HG02870 (cell line): Measurements from ENCODE around the gene ATP6AP1.
A peak's percentile ranks its signal among the peaks of the same experiment; 100 is the strongest.

ENCODE experiments used
- ATAC-seq: cut with Tn5 transposase; IDR thresholded peaks from one replicate; pipeline ENCODE4 v1.9.1; 2021; ENCODE audit warnings: mild to moderate bottlenecking, moderate library complexity; ENCODE audit not compliant: unreplicated experiment

Gene ATP6AP1

GRCh38 chrX:154468217-154468616, 39.7 kb downstream of the ATP6AP1 start:
- no peak for ATAC-seq

GRCh38 chrX:154469114-154469513, 40.6 kb downstream of the ATP6AP1 start:
- ATAC-seq = no peak

DNA sequence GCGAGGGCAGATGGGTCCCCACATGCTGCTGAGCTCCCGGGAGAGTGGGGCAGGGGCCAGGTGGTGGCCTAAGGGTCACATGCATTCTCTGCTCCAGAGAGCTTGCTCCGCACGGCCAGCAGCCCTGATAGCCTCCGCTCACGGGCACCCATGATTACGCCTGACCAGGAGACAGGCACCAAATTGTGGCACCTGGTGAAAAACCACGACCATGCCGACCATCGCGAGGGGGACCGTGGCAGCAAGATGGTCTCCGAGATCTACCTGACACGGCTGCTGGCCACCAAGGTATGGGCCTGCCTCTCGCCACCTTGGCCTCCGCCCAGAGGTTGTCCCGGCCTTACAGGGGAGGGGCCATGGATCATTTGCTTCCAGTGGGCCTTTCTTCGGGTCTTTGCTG, 41.4 kb downstream of the ATP6AP1 start:
- ATAC-seq = no peak

DNA sequence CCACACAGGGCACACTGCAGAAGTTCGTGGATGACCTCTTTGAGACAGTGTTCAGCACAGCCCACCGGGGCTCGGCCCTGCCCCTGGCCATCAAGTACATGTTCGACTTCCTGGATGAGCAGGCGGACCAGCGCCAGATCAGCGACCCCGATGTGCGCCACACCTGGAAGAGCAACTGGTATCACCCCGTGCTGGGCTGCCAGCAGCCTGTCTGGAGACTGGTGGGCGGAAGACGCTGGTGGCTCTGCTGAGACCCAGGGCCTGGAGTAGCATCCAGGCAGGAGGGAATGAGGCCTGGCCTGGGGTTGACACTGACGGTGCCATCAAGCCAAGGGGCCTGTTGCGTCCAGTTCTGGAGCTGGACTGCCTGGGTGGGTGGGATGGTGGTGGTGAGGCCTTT, 42.0 kb downstream of the ATP6AP1 start:
- ATAC-seq = no peak

- no peak for ATAC-seq
These were observed 42.6 kb downstream of the ATP6AP1 start for GRCh38 chrX:154470914-154471568.

GRCh38 chrX:154471839-154472684, 43.6 kb downstream of the ATP6AP1 start:
- ATAC-seq = no peak

DNA sequence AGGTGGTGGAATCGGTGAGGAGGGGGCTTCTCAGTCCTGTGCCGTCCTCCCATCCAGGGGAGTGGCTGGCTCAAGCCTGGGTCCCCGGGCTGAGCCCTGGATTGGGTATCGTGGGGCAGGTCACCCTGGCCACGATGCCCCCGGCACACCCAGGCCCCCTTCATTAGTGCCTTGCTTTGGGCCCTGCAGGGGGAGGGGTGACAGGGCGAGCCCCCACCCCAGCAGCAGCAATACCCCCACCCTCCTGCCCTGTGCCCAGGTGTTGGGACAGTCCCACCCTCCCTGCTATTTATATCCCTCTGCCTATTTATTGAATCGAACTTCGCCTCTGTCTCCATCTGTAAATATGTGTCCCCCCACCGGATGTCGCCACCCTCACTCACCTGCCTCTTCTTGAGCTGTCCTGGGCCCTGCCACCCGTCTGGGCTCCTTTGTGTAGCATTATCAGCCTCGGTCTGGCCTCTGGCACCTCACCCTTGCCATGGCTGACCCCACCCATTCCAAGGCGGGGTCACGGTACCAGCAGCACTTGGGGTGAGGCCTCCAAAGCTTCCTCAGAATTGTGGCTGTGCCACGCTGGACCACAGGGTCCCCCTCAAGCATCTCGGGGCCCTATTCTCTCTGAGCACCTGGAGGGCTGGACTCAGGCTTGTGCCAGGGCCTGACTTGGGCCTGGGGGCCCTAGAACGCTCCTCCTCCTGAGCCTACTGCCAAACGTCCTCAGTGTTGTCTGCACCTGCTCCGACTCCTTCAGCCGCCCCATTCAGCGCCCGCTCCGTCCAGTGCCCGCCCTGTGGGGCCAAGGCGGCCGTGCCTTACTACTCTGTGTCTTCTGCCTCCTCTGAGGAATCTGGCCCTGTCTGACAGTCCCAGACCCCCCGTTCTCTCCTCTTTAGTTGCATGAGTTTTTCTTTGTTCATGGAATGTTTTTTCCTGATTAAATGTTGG, 44.5 kb downstream of the ATP6AP1 start:
- no peak for ATAC-seq

GRCh38 chrX:154473683-154474082, 45.2 kb downstream of the ATP6AP1 start:
- no peak for ATAC-seq

DNA sequence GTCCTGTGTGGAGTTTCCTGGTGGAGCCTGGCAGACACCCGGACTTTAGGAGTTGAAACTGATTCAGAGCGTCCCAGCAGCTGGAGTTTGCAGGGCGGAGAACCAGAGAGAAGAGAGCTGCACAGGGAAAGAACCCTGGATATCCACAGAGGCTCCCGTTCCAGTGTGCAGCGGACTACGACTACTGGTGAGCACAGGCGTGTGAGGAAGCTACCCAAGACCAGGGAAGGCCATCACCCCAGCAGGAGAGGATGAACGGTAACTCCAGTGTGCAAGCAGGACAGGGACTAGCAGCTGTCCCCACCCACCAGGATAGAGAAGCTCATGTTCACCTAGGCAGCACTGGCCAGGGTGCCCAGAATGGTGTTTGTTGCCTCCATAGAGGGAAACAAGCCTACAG, 48.3 kb downstream of the ATP6AP1 start:
- ATAC-seq = no peak

DNA sequence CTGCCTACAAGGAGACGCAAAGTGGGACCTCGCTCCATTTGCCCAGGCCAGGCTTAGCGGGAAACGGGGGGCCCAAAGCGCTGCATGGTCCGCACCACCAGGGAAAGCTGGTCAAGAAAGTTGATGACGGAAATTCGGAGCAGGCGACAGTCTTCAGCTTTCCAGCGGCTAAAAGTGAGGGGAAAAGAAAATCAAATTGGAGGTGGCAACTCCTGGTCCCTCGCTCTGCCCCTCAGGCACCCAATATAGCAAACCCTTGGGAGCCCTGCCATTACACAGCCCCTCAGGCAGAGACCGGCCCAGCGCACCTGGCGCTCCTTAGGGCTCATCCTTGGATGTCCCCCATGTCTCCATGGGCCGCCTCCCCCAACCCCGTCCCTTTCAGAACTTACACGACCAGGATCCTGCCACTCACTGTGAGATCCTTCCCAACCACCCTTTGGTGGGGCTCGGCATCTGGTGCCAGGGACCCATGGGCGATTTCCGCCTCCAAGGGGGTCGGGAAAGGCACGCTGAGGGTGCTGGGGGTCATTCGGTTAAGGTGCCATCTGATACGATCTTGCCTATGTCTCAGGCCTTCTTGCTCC, 49.5 kb downstream of the ATP6AP1 start:
- no peak for ATAC-seq

GRCh38 chrX:154478728-154479622, 50.5 kb downstream of the ATP6AP1 start, which contains the start of gene LAGE3:
Gene LAGE3 (minus strand): TSS chrX:154479281. CDS start chrX:154478915, 366 bp downstream.
- ATAC-seq = peak; percentile 82

GRCh38 chrX:154481195-154481594, 52.7 kb downstream of the ATP6AP1 start:
- ATAC-seq = no peak

DNA sequence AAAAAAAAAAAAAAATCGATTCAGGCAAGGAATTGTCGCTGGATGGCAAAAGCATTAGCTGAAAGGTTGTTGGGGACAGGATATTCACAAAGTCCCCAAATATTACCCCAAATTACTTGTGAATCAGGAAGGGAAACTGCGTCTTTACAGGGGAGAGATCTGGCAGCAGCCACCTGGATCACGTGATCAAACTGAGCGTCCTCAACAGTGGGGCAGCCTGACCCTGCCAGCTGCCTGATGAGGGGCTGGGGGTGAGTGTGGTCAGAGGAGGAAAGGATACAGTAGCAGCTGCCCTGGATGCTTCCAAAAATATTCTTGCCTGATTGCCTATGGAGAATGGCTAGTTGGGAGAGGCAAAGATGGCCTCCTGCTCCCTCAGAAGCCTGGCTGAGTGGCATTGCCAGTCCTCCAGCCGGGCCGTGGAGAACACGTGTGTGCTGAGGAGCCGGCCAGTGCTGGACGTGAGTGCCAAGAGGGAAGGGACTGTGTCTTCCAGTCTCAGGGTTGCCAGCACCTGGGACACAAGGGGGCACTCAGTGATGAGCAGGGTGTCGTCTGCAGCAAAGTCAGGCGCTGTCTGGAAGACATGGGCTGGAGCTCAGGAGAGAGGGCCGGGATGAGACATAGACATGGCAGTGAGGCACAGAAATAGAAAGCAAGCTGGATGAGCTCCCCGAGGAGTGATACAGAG, 53.6 kb downstream of the ATP6AP1 start:
- no peak for ATAC-seq

- ATAC-seq = no peak
These were observed 54.3 kb downstream of the ATP6AP1 start for GRCh38 chrX:154482786-154483185.

GRCh38 chrX:154483325-154483724, 54.8 kb downstream of the ATP6AP1 start:
- ATAC-seq = no peak

DNA sequence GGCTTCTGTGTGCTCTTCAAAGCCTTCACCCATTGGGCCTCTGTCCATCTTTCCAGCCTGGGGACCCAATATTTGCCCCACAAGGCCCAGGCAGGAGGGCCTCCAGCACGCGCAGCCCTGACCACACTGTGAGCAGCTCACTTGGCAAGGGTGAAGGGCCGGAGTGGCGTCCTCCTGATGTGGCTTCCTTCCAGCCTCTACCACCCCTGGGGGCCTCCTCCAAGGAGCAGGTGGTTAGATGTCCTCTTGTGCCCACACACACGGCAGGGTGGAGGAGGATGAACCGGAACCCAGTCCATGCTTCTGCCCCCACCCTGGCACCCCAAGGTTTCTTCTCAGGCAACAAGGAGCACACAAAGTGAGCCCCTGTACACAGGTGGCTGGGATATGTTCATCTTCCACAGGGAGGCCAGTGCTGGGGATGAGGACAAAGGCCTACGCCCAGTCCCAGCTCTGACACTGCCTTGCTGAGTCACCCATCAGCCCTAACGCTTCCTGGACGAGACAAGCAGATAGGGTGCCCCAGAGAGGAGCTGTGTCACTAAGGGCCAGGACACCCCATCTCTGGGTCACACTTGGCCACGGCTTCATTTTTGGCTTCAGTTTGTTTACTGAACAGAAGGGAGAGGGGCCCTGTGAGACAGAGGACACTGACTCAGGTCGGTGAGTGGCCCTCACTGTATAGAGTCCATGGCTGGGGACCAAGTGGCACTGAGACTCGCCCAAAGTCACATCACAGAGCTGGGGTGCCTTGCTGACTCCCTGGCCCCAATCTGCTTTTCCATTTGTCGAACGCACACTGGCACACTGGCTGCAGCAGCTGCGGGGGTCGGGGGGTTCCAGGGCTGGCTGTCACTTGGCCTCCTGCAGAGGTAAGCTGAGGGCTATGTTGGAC, 56.0 kb downstream of the ATP6AP1 start:
- no peak for ATAC-seq

- ATAC-seq = no peak
These were observed 56.9 kb downstream of the ATP6AP1 start for GRCh38 chrX:154485150-154486051.
